LoVo (cell line): ENCODE data around the gene EPHA4.
A peak's percentile ranks its signal among the peaks of the same experiment; 100 is the strongest.

Source experiments
- DNase-seq: peaks from one replicate; pipeline ENCODE4 v3.0.0-alpha.2; 2016; ENCODE audit warnings: low spot score

The EPHA4 gene

DNA sequence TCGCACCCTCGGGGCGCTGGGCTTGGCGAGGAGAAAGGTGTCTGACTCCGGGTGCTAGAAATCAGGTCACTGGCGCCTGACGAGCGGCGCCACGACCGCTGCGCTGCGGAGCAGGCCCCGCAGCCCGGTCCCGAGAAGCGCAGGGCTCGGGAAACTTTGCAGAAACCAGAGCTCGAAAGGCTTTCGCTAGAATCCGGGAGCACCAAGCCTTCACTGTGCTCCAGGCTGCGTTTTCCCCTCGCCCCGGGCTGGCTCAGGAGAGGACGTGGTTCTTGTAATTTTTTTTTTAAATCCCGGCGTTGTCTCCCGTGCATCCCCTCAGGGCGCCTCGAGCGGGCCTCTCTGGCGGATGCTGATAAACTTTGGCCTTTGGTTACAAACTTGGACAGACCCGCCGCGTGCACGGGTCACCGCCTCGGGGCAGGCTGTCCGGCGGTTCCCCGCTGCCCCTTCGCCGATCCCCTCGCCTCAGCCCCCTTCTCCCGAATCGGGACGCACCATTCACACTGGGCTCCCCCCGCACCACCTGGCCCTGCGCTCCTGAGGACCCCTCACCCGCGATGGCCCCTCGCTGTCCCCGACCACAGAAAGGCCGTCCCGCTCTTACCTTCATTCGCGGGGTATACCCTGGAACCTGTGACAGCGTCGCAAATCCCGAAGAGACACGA, 419 bp downstream of the EPHA4 start:
- DNase-seq: peak; percentile 3

DNA sequence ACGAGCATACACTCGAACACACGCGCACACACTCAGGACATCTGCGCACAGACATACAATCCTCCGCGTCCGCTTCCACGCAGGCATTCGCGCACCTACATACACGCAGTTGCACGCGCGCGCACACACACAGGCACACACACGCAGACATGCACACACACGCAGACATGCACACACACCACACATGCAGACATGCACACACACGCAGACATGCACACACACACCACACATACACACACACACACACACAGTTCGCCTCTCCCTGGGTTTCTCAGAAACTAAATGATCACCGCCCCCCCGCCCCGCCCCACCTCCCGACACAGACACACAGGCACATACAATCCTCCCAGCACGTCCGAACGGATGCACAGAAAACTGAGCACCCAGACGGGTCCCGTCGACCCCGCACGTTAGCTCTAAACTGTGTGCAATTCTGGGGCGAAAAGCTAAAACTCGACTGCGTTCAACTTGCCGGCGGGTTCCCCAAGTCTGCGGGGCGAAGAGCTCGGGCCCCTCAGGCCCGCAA, 1.0 kb downstream of the EPHA4 start:
- no peak for DNase-seq

DNA sequence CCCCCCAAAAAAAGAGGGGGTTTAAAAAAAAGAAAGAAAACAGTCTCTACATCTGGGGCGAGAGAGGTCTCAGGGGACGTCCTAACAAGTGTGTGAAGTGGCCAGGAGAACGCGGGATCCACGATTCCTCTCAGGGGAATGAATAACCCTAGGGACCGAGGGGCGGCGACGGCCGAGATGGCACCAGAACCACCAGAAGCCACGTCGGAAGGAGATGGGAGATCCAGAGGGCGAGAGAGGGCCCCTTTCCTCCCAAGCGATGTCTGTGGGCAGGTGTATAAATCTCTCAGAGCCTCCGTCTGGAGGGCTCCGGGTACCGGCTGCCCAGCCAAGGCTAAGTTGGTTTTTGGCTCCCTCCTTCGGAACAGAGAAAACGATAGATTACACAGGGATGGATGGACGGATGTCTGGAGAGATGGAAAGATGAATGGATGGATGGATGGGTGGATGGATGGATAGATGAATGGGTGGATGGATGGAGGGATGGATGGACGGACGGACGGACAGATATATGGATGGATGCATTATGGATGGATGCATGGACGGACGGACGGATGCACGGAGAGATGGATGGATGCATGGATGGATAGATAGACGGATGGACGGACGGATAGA, 1.7 kb downstream of the EPHA4 start:
- no peak for DNase-seq

DNA sequence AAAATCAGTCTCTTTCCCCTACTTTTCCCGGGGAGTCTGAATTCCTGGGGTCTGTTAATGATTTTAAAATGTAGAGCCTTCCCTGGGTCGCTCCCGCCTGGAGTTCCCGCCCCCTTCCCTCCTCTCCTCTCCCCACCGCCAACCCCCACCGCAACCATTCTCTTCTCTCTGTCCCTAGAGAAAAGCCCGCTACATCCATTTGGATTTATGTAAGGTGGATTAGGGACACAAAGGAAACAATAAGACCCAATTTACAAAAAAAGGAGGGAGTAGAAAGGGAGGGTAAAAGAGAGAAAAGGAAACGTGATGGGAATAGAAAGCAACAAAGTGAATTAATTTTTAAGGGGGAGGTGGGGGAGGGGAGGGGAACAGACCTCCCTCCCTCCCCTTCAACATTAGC, 2.2 kb downstream of the EPHA4 start:
- DNase-seq: no peak

DNA sequence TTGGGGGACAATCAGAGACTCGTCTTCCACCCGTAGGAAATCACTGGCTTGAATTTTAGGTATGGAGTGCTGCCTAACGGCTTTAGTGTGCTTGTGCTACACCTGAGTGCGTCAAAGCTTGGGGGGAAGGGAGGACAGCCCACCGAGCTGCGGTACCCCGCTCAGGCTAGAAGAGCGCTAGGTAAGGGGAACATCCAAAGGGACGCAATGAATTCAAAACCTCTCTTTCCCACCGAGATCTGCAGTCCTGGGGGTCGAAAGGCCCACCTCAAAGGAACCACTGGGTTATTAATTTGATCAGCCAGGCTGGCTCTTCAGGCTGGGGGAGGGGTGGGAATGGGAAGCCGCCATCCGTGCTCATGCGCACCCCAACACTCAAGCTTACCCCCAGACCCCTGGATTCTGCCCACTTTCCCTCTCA, 2.7 kb downstream of the EPHA4 start:
- DNase-seq: no peak

DNA sequence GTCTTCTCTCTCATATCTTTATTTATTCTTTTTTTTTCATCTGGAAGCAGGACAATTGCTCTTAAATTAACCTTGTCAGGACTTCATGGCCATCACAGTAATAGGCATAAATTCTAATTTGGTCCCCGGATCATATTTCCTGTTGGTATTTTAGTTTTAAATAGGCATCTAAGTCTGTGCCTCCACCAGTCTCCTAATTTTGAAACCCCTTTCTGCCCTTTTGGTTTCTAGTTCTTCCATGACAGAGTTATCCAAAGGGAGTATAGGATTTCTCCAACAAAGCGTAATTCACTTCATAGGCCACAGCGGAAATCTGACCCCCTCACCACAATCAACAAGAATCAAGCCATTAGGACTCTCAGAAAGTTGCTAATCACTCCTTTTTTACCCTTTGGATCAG, 3.8 kb downstream of the EPHA4 start:
- no peak for DNase-seq

DNA sequence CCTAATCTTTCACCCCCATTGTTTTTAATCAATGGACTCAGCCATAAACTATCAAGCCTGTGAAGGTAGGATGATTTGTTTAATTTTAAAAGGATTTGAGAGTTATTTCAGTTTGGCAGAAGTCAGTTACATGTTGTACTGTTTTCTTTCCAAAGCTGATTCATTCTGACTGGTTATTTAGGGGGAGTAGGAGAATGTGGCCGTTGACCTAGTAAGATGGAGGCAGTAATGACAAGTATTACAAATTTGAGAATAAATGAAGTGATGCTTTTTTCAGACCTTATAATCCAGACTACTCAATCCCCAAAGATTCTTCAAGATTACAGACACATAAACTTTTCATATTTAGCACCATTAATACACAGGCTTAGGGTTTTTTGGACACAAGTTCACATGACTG, 4.3 kb downstream of the EPHA4 start:
- no peak for DNase-seq

DNA sequence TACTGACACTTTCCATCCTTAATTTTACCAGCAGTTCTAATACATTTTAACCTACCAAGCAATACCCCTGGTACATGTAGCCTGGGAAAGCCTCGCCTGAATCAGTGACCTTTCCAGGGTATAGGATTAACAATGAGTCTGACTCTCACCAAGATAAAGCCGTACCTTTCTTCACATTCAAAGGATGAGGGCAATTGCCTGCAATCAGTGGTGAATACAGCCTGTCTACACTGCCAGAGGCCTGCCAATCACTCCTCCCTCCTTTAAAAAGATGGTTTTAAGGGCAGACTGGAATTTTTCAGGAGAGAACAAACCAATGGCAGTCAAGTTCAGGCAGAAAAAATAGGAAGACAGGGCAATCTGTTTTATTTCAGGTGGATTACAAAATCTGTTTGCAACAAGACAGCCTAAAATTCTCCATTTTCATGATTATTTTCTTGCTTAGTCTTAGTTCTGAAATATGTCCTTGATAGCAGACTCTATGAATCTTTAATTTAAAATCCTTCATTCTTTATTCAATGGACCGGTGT, 4.8 kb downstream of the EPHA4 start:
- DNase-seq: no peak

DNA sequence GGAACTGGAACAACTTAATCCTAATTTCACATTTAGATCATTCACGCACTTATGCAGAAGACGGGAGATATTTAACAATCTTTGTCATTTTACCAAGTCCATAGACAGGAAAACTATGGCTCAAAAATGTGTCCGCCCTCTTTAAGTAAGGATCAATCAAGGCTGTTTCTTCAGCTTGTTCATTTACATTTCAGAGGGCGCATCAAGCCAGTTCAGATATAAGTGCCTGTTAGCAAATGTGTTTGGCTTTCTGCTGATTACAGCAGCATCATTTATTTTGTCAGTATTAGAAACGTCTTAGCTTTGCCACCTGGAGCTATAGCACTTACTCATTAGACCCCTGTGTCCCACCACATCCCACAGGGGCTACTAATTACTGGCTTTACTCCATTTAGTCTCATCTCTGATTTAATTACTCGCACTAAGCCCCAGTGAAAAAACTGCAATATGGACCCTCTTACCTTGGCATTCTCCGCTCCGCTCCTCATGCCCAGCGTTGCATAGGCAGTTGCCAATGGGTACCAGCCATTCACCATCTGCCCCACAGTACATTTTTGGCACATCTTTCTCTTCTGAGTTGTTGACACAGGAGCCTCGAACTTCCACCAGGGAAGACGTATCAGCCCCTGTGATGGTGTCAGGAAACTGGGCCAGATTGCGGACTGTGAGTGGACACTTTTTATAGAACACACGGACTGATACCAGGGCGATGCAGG, 8.7 kb downstream of the EPHA4 start:
- DNase-seq: no peak

DNA sequence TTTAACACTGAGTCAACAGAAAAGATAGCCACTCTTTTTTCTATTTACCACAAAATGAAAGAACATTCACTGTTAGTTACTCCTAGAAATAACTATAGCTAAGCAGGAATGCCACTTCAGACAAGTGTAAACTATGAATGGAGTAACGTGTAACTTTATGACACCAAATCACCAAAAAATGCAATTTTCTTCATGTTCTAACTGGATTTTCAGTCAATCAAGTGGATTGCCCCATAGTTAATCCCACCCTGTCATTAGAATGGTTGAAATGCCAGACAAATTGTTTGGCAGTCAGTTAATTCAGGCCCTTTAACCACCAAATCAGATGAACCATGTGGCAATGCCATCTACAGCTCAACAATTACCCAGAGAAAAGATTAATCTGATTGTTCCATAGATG, 9.9 kb downstream of the EPHA4 start:
- no peak for DNase-seq

DNA sequence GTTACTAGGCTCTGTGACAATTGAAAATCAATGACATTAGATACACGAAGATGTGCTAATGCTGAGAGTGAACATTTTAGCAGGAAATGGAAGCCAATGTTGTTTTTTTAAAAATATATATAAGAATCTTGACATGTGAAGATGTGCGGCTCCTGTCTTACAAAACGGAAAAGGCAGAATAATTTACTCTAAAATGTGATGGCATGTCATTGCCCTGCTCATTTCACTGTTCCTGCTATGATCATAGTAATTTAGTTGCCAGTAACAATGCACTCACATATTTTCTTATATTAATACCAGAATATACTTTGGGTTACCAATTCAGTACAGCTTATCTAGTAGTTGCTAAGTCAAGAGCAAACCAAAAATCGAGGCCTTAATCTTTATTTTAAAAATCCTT, 10.3 kb downstream of the EPHA4 start:
- DNase-seq: no peak

DNA sequence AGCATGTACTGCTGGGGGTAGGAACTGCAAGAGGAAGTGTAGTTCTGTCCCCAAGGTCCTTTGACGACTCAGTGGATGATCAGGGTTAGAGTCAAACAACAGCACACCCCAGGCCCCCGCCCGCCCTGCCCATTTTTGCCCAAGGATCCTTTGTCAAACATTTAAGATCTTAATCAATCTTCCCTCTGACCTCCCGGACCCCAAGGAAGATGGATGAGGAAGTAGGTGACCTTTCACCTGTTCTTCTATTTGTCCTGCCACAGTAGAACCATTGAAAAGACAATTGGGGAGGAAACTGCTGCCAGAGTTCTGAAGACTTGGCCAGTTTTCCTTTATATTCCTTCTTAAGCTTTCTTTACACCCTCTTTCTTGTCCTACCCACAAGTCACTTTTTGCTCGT, 12.1 kb downstream of the EPHA4 start:
- no peak for DNase-seq

DNA sequence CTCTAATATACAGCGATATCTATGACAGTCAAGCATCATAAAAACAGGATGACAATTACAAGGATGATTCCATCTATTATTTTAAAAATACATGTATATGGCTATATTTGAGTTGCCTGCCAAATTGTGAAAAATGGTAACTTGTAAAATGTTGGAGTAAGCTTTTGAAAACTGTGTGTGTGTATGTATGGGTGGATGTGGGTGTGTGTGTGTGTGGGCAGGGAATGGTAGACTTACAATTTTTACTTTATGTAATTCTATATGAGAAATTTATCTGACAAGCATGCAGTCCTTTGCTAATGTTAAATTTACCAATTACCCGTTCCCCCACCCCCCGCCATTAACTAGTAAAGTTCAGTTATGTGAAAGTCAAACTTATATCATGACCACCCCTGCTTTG, 14.0 kb downstream of the EPHA4 start:
- no peak for DNase-seq

DNA sequence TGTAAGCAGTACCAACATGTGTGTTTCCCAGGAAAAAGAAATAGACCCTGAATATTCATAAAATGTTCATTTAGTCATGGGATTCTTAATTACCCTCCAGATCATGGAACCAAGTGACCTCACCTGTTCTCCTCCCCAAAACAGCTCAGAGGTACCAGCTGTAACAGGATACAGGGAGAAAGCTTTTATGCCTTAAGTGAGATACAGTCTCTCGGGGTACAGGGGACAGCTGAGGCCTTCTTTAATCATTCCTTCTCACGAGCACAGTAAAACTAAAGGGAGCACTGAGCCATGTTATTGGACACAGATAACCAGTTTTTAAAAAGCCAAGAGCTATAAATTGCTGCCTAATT, 16.6 kb downstream of the EPHA4 start:
- no peak for DNase-seq

DNA sequence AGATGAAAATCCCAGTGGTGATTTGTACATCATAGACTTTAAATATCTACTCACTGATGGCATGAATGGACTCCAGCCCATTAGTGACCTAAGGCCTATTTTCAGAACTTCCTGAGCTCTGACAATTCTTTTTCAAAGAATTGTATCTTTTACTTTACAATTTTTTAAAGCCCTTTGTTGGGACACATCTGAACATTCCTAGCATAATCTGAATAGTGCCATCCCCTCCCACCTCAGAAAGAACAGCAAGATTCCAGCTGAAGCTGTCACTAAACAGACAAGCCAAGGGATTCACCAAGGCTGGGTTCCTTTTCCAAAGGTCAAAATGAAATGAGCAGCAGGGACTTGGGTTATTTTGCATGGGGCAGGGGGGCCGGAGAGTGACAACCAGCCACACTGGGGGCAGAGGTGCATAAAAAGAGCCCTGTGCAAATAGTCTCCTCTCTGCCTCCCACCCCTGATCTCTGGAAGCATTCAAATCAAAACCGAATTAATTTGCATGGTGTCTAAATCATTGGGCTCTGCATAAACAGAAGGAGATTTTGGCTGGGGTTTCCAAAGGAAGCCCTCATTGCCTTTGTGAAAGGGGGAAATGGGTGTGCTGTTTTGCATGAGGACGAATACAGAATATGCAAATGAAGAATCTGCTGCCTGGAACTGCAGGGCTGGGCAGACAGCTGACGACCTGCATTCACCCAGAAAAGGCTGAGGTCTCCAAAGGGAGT, 17.2 kb downstream of the EPHA4 start:
- no peak for DNase-seq

DNA sequence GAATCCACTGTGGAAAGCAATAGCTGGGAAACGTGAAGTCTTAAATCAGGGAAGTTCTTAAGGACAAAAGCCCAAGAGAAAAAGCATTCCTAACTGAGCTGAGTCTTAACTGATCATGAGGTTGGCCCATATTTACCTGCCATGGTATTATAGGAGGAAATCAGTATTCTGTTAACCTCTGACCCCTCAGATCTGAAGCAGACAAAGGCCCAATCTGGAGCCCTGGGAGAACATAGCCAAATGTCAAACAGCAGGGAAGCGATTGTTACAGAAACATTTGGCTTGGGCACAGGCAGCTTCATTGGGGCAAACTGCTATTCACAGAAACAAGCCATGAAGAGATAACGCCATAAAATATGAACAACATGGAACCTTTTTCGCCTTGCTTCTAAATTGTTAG, 18.8 kb downstream of the EPHA4 start:
- no peak for DNase-seq

DNA sequence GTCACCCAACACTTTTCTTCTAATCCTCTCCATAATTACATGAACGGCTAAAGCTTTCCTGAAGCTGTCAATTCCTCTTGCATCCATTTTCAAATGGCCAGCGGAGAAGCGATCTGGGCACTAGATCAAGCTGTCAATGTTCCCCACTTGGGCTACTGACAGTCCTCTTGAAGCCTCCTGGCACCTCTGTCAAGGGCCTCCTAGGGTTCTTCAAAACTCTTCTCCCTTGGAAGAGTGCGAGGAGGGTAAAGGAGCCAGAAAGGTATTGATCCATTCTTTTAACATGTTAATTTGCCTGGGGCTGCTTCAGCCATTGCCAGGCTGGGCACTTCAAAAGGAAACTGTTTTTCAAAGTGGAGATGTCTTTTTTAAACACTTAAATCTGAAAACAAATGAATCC, 19.8 kb downstream of the EPHA4 start:
- no peak for DNase-seq

DNA sequence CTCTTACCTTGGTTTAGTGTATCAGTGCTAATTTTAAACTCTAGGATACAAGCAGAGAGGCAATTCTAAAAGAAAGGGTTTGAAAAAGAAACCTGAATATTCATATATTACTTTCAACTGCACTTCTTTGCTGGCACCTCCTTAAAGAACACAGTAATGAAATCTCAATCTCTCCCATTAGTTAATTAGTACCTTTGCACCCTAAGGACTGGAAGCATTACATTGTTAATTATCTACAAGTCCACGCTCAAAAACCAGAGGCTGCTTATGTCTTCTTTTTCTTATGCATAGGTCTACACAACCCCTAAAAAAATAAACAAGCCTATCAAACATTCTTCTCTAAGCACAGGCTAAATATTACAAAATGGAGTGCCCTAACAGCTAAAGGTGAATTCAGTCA, 20.2 kb downstream of the EPHA4 start:
- no peak for DNase-seq

DNA sequence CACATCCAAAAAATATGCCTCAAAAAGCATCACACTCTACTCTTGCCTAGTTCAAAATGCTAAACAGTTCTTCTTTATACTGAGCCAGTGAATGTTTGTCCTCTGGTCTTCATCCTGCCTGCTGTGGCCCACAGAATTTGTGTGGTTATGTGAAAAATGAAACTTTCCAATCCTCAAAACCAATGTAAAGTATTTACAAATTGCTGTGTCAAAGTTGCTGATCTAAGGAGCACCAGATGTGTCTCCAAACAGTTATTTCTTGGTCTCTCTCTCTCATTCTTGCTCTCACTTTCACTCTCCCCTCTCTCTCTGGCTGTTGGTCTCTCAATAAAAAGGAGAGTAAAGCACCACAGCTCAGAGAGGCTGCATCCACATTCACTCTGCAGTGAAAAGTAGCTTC, 23.0 kb downstream of the EPHA4 start:
- DNase-seq: no peak

DNA sequence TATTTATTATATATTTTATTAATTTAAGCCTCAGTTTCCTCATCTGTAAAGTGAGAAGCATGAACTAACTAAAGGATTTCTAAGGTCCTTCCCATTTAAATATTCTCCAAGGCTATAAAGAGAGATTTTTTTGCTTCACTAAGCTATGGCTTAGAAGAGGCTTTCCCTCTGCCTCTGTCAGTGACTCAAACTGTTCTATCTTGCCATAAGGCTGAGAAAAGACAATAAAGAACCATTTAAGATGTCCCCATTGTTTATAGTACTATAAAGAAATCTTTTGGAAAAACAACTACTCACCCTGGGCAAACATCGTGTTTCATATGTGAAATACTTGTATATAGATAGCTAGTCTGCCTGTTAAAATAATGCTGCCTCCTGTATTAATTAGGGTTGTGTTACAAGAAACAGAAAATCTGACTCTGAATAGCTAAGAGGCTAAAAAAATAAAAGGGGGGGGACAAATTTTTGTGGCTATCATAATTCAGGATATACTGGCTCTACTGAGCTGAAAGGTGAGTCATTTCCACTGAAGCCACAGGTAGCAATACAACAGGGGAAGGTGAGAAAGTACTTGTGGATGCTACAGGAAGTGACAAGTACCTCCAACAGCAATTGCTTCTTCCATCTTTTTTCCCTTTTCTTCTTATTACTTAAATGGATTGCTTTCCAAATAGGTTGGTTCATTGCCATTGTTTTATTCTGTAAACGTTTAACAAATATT, 25.4 kb downstream of the EPHA4 start:
- DNase-seq: peak; percentile 36

DNA sequence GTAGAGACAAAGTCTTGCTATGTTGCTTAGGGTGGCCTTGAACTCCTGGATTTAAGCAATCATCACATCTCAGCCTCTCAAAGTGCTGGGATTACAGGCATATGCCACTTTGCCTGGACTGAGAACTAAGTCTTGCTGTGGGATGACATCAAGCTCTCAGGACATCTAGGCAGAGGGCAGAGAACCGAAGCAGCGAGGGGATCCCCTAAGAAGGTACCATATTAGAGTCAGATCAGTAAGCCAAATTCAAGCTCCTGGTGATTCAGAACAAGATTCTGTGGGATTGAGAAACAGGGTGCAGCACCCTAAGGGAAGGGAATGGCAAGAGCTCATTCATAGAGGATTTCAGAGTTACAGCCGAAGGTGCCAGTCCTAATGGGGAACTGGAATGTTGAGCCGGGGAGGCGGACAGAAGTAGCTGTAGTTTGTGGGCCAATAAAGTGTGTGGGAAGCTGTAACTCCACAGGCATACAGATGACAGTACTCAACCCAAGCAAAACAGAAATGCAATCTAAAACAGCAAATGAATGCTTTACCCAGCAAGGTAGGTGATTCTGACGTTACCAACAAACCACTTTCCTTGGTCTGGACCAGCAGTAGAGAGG, 30.9 kb downstream of the EPHA4 start:
- no peak for DNase-seq
